Panc1 (cell line): Measurements from ENCODE around the gene CDHR2. TPM values are rescaled to one million over a fixed set of nuclear protein-coding genes. Genes with fewer than 3 reads are reported as not detected.

Experiments
- ATAC-seq: fragments of 200-7000 bp; cut with Tn5 transposase; 2 replicates; pipeline ENCODE4 v1.9.1; 2020; ENCODE audit warnings: mild to moderate bottlenecking, moderate library complexity
- BruUV-seq: library from RNA; stranded (reverse); fragments of 400-500 nt; replicated peaks from 2 replicates; lab custom pipeline; 2021; lab: Mats Ljungman, UMichigan
- CTCF ChIA-PET: fragments of 300-600 bp; sonication (Branson Sonifier 250); formaldehyde crosslinking; loops from one replicate; lab custom pipeline; 2022; ENCODE audit warnings: antibody characterized with exemption; lab: Charles Lee
- POLR2A ChIA-PET: fragments of 300-600 bp; sonication (Branson Sonifier 250); formaldehyde crosslinking; loops from one replicate; lab custom pipeline; 2022; ENCODE audit warnings: antibody characterized with exemption; lab: Charles Lee
- DNase-seq: peaks from one replicate; pipeline ENCODE4 v3.0.0-alpha.2; 2010; ENCODE audit warnings: low read depth, low spot score
- H3K27ac ChIP-seq: 2 replicates; pipeline ENCODE4 v1.5.1; 2011; ENCODE audit warnings: mild to moderate bottlenecking, low read length, inconsistent platforms
- H3K27me3 ChIP-seq: fragments of 200-500 bp; sonication (Bioruptor generic); 2 replicates; pipeline ENCODE4 v1.6.0; 2014; ENCODE audit warnings: low read length, inconsistent platforms; ENCODE audit not compliant: control insufficient read depth, insufficient read depth
- H3K36me3 ChIP-seq: fragments of 200-500 bp; sonication (Bioruptor generic); 2 replicates; pipeline ENCODE4 v1.5.1; 2014; ENCODE audit warnings: inconsistent platforms, mild to moderate bottlenecking, low read length, moderate library complexity; ENCODE audit not compliant: control insufficient read depth, insufficient read depth
- H3K4me1 ChIP-seq: 2 replicates; pipeline ENCODE4 v1.5.1; 2011; ENCODE audit warnings: inconsistent platforms, mild to moderate bottlenecking, low read length, moderate library complexity; ENCODE audit not compliant: control insufficient read depth, insufficient read depth
- H3K4me3 ChIP-seq, 2 experiments: 2 replicates each; pipeline ENCODE4 v1.5.1; 2011 to 2012; ENCODE audit warnings: low read depth in 2 of 2, low read length in 2 of 2, mild to moderate bottlenecking in 2 of 2, inconsistent platforms in 1 of 2, moderate library complexity in 1 of 2
- H3K9me3 ChIP-seq: fragments of 200-500 bp; sonication (Bioruptor generic); 2 replicates; pipeline ENCODE4 v1.5.1; 2014; ENCODE audit warnings: low read depth, mild to moderate bottlenecking, inconsistent platforms, low read length, moderate library complexity; ENCODE audit not compliant: control insufficient read depth, insufficient read depth
- CTCF ChIP-seq: fragments of 450-650 bp; IDR thresholded peaks from 2 replicates; pipeline ENCODE4 v1.5.1; 2017; ENCODE audit warnings: mild to moderate bottlenecking
- POLR2AphosphoS5 ChIP-seq: IDR thresholded peaks from 2 replicates; pipeline ENCODE4 v1.6.1; 2012; ENCODE audit warnings: mild to moderate bottlenecking, low read depth, low read length, moderate library complexity
- REST ChIP-seq, 2 experiments: IDR thresholded peaks; 2 replicates each; pipeline ENCODE4 v1.6.1; 2011 to 2012; ENCODE audit warnings: low read depth in 2 of 2, control low read depth in 1 of 2, low read length in 1 of 2, mild to moderate bottlenecking in 1 of 2, moderate library complexity in 1 of 2; ENCODE audit not compliant: insufficient read depth in 1 of 2
- SIN3A ChIP-seq: IDR thresholded peaks from 2 replicates; pipeline ENCODE4 v1.6.1; 2012; ENCODE audit warnings: low read depth, mild to moderate bottlenecking, low read length, moderate library complexity, borderline replicate concordance; ENCODE audit not compliant: insufficient read depth
- TCF7L2 ChIP-seq: IDR thresholded peaks from 2 replicates; pipeline ENCODE4 v1.6.1; 2011; ENCODE audit warnings: mild to moderate bottlenecking, low read depth, low read length, inconsistent platforms
- in situ Hi-C: cut with HindIII; loops from 2 replicates; pipeline ENCODE4 v1.10.0; 2016; ENCODE audit warnings: low sequenced_read_pairs, low pct_unique_long_range_greater_than_20kb
- intact Hi-C: fragments of 100-400 bp; cut with micrococcal nuclease; formaldehyde crosslinking; loops from one replicate; pipeline ENCODE4 v1.10.0; 2022; ENCODE audit not compliant: unreplicated experiment
- total RNA-seq: library from RNA; stranded (reverse); gene quantifications from one replicate; pipeline ENCODE4 v1.2.1, GENCODE V29; 2021; ENCODE audit not compliant: unreplicated experiment

Gene CDHR2
- total RNA-seq, 1 experiment from 2014 or later: 0.72 TPM

GRCh38 chr5:176531902-176532493 is 17.1 kb upstream of the CDHR2 start:
- no peak for TF ChIP-seq TCF7L2
- no peak for TF ChIP-seq SIN3A
- no peak for TF ChIP-seq REST (IDR thresholded peaks at IDR 0.05; ENCODE audit: insufficient read depth in 1 of 2, low read depth in 2 of 2, low read length in 1 of 2)
- no peak for TF ChIP-seq CTCF
- TF ChIP-seq POLR2AphosphoS5: no peak
- DNase-seq (no peak), ATAC-seq (no peak)
- in situ Hi-C loops (no loop called here), intact Hi-C loops (no loop called here)
- Histone ChIP-seq H3K27me3 (no peaks in the 10 kb centered on the region), H3K36me3 (peaks cover 9% of the 10 kb centered on the region; the same call in 1 of the 2 replicates), H3K4me3 (no peak overlapping the region), H3K9me3 (no peaks in the 10 kb centered on the region), H3K27ac (peak overlapping the region; percentile 39; the same call in 1 of the 2 replicates), H3K4me1 (peaks cover 45% of the 10 kb centered on the region)
- CTCF ChIA-PET: interaction anchor here (1.0 kb wide), 1 partner anchor 12 kb away, joined by 5 read pairs; no protein-coding TSS in a partner anchor
- POLR2A ChIA-PET: no interaction called here
- no TSS peak for BruUV-seq

DNA sequence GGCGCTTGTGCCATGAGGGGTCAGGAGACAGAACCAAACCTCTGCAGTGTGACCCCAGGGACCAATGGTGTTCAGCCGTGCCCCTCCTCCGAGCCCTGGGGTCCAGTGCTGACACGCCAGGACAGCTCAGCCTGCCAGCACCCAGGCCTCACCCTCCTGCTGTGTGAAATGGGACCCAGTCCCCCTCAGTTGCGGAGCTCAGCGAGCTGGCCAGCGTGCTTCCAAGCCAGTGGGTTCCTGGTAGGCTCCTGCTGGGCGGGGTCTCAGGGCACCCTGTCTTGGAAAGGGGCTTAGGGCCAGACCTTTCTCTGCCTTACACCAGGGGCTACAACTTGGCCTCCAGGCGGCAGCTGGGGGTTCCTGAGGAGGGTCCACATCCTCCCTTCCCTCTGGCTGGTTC is 16.3 kb upstream of the CDHR2 start:
- ChIA-PET CTCF (no interaction called here), POLR2A (no interaction called here)
- BruUV-seq: no TSS peak
- no peak for DNase-seq
- Histone ChIP-seq H3K4me1 (peaks cover 45% of the 10 kb centered on the region), H3K36me3 (peaks cover 10% of the 10 kb centered on the region), H3K27me3 (no peaks in the 10 kb centered on the region), H3K27ac (peak overlapping the region; percentile 99), H3K9me3 (no peaks in the 10 kb centered on the region), H3K4me3 (no peak overlapping the region)
- ATAC-seq: no peak
- in situ Hi-C loops (no loop called here), intact Hi-C loops (no loop called here)
- TF ChIP-seq REST (IDR thresholded peaks at IDR 0.05; ENCODE audit: insufficient read depth in 1 of 2, low read depth in 2 of 2, low read length in 1 of 2) (no peak), SIN3A (no peak), POLR2AphosphoS5 (no peak), TCF7L2 (no peak), CTCF (no peak)
